ENCODE data around the gene PSMB7. TPM values are rescaled to one million over a fixed set of nuclear protein-coding genes. Genes with fewer than 3 reads are reported as not detected.

PSMB7 gene
- total RNA-seq, 1 donor: 209 TPM

GRCh38 chr9:124412228-124412575 is 3.0 kb downstream of the PSMB7 start:
- no peak for TF ChIP-seq CTCF (IDR thresholded peaks at IDR 0.05; ENCODE audit: insufficient read depth, low read length)
- peak overlapping the region; percentile 4 for H3K4me3 ChIP-seq (ENCODE audit: low read depth, low read length)
- DNase-seq (ENCODE audit: low read depth): no peak

DNA sequence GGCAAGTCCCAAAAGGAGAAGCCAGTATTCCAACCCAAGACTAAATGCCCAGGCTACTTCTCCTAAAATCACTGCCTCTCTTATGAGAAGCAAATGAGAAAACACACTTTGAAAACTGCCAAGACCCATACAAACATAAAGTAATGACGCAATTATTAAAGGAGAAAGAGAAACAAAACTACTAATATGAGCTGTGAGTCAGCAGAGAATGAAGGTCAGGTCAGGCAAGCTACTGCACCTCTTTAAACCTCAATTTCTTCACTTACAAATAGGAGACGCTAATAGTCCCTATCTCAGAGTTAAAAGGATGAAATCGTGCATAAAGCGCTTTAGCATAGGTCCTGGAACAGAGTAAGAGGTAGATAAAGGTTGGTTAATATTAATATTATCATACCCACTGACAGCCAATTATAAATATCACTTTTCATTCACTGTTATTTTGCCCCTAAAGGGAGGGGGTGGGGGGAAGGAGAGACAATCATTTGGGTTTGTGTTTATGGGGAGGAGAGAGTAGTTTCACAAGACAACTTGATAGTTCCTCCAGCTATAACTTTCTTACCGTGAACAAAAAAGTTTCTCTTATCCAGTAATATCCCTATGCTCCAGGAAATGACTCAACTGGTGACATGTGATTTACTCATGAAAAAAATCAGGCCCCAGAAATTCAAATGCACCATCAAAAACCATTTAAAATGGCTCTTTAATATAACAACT is 3.6 kb downstream of the PSMB7 start:
- peak; percentile 83 for DNase-seq (ENCODE audit: low read depth)
- no peak for TF ChIP-seq CTCF (IDR thresholded peaks at IDR 0.05; ENCODE audit: insufficient read depth, low read length)
- H3K4me3 ChIP-seq (ENCODE audit: low read depth, low read length): peak overlapping the region; percentile 37

DNA sequence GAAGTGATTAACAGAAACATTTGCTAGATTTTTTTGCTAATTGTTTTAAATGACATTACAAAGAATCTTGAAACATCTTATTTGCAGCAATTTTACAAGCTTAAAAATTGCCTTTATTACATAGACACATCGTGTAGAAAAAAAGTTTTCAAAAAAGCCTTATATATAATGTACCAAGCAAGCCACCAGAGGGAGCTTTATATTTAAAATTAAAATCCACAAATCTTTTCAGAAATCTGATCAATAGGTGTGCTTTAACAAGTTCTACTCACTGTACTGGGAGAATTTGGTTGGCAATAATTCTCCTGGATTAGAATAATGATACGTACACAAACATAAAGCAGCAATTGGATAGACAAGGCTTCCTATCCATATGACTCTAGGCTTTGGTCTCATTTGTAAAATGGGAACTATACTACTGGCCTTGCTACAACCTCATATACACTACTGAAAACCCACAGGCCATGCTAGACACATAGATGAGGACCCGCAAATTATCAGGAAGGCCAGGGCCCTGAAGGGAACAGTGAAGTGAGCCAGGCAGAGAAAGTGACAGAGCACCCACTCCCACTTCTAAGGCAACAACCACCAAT is 4.8 kb downstream of the PSMB7 start:
- TF ChIP-seq CTCF (IDR thresholded peaks at IDR 0.05; ENCODE audit: insufficient read depth, low read length): peak; percentile 42
- peak; percentile 43 for DNase-seq (ENCODE audit: low read depth)
- H3K4me3 ChIP-seq (ENCODE audit: low read depth, low read length): no peak overlapping the region

DNA sequence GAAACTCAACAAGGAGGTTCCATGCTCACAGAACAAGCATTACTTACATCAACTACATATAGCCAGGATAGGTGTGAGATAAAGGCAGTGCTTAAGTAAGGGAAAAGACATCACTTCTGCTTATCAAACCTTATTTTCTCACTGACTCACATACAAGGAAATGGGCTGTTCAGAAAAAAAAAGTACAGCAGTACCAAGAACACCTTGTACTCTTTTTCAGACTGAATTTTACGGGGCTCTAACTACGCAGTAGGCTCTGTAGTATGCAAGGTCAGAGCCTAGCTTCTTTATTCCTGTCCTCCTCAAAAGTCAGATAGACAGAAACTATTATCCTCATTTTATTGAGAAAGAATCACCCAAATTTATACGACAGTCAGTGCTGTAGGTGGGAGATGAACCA is 5.8 kb downstream of the PSMB7 start:
- no peak overlapping the region for H3K4me3 ChIP-seq (ENCODE audit: low read depth, low read length)
- TF ChIP-seq CTCF (IDR thresholded peaks at IDR 0.05; ENCODE audit: insufficient read depth, low read length): no peak

GRCh38 chr9:124403246-124403645 is 12.0 kb downstream of the PSMB7 start:
- H3K4me3 ChIP-seq (ENCODE audit: low read depth, low read length): no peak overlapping the region
- DNase-seq (ENCODE audit: low read depth): no peak
- no peak for TF ChIP-seq CTCF (IDR thresholded peaks at IDR 0.05; ENCODE audit: insufficient read depth, low read length)

More for the DNA sequence above, 5.8 kb downstream of the PSMB7 start:
- no peak for DNase-seq (ENCODE audit: low read depth)

DNA sequence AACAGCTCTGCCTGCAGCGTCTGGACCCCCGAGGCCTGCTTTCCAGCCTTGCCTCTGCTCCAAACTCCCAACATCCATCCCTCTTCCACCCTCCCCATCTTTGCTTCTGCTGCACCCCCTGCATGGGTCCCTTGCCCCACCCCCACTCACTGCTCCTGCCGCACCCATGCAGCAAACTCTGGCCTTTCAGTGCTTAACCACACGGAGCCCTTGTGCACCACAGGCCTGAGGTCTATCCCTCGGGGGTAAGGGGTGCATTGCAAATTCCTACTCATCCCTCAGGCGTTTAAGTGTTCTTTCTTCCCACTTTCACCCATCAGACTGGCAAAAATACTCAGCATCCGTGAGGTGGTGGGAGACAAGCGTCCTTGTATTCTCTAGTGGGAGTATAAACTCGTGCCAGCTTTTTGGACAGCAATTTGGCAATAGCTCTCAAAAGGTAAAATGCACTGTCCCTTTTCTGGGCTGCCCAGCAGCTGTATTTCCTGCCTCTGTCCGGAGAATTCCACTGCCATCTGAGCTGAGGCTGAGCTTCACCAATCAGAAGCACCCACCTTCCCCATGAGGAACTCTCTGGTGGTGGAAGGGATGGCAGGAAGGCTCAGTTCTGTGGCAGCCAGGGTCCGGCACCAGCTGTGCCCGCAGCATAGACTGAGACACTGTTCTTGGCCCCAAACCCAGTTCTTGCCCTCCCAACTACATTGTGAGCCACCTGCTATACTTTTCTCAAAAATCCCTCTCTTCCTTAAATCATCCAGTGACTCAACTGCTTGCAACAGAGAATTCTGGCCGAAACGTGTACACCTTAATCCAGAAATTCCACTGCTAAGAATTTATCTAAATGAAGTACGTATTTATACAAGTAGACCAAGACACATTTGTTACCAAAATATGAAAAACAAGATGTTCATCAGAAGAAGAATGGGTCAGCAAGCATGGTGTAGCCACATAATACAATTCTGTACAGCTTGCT is 15.0 kb downstream of the PSMB7 start:
- DNase-seq (ENCODE audit: low read depth): no peak
- no peak overlapping the region for H3K4me3 ChIP-seq (ENCODE audit: low read depth, low read length)
- TF ChIP-seq CTCF (IDR thresholded peaks at IDR 0.05; ENCODE audit: insufficient read depth, low read length): no peak
